HFF-Myc (cell line): ENCODE data around the gene TMEM39B.

Experiments used
- DNase-seq: peaks from one replicate; pipeline ENCODE4 v3.0.0-alpha.2; 2011; ENCODE audit warnings: low read depth; ENCODE audit errors: extremely low read depth
- H3K4me3 ChIP-seq: replicated peaks from 2 replicates; pipeline ENCODE4 v1.5.1; 2011; ENCODE audit warnings: low read depth, mild to moderate bottlenecking, control low read depth, low read length
- TF ChIP-seq, protein P1 (sequence below): IDR thresholded peaks from 2 replicates; pipeline ENCODE4 v1.5.1; 2012; ENCODE audit warnings: mild to moderate bottlenecking, low read depth, low read length, control low read depth; ENCODE audit errors: missing control alignments

The TMEM39B gene

DNA sequence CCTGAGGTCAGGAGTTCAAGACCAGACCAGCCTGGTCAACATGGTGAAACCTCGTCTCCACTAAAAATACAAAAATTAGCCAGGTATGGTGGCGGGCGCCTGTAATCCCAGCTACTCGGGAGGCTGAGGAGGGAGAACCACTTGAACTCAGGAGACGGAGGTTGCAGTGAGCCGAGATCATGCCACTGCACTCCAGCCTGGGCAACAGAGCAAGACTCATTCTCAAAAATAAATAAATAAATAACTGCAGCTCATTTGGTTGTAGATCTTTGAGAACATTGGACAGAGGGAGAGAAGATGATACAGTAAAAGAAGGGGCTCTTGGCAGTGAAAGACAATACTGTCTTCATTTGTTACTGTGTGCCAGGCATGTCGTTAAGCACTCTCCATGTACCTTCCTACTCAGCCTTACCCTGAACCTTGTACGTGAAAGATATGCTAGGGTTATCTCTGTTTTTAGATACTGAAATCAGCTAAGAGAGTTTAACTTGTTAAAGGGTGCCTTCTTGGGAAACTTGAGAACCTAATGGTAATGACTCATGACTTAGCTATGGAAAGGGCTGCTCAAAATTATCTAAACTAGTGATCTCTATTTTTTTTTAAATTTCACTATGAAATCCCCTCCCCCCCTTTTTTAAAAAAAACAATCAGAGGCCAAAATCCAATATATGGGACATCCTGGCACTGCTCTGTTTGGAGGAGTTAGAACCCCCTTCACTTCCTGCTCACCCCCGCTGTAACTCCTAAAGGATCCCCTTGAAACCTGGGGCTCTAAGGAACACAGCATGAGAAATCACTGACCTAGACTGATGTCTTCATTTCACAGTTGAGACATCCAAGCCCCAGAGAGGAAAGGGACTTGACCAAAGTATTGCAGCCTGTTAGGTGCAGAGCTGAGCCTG, 28.3 kb downstream of the TMEM39B start:
- DNase-seq, result peak; percentile 63
- H3K4me3 ChIP-seq, result no peak overlapping the region
- TF ChIP-seq, protein P1, sequence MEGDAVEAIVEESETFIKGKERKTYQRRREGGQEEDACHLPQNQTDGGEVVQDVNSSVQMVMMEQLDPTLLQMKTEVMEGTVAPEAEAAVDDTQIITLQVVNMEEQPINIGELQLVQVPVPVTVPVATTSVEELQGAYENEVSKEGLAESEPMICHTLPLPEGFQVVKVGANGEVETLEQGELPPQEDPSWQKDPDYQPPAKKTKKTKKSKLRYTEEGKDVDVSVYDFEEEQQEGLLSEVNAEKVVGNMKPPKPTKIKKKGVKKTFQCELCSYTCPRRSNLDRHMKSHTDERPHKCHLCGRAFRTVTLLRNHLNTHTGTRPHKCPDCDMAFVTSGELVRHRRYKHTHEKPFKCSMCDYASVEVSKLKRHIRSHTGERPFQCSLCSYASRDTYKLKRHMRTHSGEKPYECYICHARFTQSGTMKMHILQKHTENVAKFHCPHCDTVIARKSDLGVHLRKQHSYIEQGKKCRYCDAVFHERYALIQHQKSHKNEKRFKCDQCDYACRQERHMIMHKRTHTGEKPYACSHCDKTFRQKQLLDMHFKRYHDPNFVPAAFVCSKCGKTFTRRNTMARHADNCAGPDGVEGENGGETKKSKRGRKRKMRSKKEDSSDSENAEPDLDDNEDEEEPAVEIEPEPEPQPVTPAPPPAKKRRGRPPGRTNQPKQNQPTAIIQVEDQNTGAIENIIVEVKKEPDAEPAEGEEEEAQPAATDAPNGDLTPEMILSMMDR, result no peak

DNA sequence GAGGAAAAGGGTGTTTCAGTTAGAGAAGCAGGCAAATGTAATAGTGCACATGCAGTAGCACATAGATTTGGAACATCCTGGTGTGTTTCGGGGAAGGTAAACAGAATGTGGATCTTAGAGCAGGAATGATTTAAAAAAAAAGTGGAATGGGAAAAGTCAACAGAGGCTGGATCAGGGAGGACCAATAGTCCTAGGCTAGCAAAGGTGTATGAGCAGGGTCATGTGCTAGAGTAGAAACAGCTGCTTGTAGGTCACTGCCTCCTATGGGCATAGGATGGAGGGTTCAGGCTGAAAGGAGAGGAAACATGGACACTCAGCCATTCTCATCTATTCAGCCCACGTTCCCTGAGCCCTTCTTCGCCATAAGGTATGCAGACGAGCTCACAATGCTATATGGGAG, 31.4 kb downstream of the TMEM39B start:
- TF ChIP-seq, protein P1, result no peak
- no peak for DNase-seq
- no peak overlapping the region for H3K4me3 ChIP-seq

DNA sequence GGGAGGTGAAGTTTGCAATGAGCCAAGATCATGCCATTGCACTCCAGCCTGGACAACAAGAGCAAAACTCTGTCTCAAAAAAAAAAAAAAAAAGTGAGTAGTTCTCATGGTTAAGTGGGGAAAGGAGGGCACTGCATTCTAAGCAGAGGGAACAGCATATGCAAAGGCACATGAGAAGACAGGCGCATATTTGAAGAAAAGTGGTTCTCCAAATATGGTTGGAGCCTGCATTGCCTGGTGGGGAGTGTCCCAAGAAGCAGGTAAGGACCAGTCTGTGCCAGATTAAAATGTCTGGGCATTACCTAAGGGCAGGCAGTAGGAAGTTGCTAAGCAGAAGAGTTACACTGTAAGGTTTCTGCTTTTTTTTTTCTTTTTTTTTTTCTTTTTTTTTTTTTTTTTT, 32.6 kb downstream of the TMEM39B start:
- H3K4me3 ChIP-seq, result no peak overlapping the region
- no peak for DNase-seq
- TF ChIP-seq, protein P1, result no peak

DNA sequence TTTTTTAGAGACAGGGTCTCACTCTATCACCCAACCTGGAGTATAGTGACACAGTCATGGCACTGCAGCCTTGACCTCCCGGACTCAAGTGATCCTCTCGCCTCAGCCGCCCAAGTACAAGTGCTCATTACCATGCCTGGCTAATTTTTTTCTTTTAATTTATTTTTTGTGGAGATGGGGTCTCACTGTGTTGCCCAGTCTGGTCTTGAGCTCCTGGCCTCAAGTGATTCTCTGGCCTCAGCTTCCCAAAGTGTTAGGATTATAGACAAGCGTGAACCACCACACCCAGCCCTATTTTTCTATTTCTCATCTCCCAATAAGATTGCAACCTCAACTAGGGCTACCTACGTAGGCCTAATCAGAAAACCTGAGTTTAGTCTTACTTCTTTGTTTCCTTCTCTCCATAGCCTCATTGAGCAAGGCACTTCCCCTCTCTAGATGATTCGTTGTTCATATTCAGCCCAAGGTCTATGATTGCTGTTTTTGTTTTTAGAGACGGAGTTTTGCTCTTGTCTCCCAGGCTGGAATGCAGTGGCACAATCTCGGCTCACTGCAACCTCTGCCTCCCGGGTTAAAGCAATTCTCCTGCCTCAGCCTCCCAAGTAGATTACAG, 34.0 kb downstream of the TMEM39B start:
- no peak overlapping the region for H3K4me3 ChIP-seq
- TF ChIP-seq, protein P1, result no peak
- DNase-seq, result no peak

DNA sequence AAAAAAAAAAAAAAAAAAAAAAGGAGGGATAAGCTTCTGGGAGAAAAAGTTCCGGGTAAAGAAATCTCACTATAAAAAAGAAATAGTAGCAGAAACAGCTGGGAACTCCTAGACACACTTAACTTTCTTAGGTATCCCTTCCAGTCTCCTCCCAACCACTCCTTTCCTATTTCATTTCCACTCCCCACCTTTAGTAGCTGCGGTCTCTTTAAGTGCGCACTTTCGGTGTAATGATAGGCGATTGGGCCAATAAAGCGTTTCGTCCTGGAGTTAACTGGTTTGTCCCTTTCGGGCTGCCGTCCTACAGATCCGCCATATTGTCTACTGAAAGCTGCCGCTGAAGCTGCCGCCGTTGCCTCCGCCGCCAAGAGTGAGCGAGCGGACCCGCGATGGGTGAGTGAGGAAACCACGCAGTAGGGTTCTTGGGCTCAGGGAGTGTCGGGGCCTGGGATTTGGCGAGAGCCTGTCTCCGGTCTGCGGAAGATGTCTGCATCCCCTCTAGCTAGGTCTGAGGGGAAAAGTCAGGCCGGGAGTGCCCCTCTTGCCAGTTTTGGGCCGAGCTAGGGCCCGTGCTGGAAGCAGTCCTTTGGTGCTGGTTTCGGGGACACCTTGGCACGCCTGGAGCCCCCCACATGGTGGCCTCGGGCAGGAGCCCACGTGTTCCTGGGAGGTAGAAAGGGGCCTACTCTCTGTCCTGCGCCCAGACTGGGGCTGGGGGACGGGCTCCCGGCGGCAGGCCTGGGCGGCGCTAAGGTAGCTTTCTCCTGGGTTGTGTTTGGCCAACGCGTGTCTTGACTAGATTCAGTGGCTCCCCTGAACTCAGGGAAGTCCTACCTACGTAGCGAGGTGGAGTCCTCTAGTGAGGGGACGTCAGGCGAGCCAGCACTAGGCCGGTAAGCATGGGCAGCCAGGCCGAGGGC, 35.3 kb downstream of the TMEM39B start, which contains the start of gene KPNA6:
KPNA6 (plus strand) TSS at position 315 of the 920 bp plus-strand sequence; CDS start at position 390, 75 bp downstream.
- peak within 1 kb of the TSS; percentile 97 for H3K4me3 ChIP-seq

More for the DNA sequence above, 35.3 kb downstream of the TMEM39B start, which contains the start of gene KPNA6:
- DNase-seq, result peak; percentile 93
- TF ChIP-seq, protein P1, result no peak
